CD4-positive, alpha-beta memory T cell (primary cell): Measurements from ENCODE around the gene DPEP3. TPM values are rescaled to one million over a fixed set of nuclear protein-coding genes. Genes with fewer than 3 reads are reported as not detected.

Source experiments
- CTCF ChIA-PET: fragments of 350-600 bp; sonication (Branson Sonifier 250); formaldehyde crosslinking; loops from one replicate; lab custom pipeline; 2021; ENCODE audit warnings: inconsistent platforms; ENCODE audit not compliant: partially characterized antibody; lab: Charles Lee
- POLR2A ChIA-PET: fragments of 350-600 bp; sonication (Branson Sonifier 250); formaldehyde crosslinking; loops from one replicate; lab custom pipeline; 2021; ENCODE audit not compliant: partially characterized antibody; lab: Charles Lee
- DNase-seq, 5 donors: peaks; one replicate each; pipeline versions ENCODE4 v3.0.0 to v3.0.0-alpha.2; 2020 to 2022; ENCODE audit warnings: mixed read lengths in 1 of 5
- H3K27ac ChIP-seq: one replicate; pipeline ENCODE4 v1.7.0; 2013; ENCODE audit warnings: low read depth, low read length
- H3K27me3 ChIP-seq: 2 replicates; pipeline ENCODE4 v1.7.0; 2013; ENCODE audit warnings: mild to moderate bottlenecking, low read length, moderate library complexity; ENCODE audit not compliant: insufficient read depth
- H3K36me3 ChIP-seq: 2 replicates; pipeline ENCODE4 v1.7.0; 2013; ENCODE audit warnings: mild to moderate bottlenecking, low read length, moderate library complexity; ENCODE audit not compliant: insufficient read depth
- H3K4me1 ChIP-seq: 2 replicates; pipeline ENCODE4 v1.7.0; 2013; ENCODE audit warnings: mild to moderate bottlenecking, low read length, moderate library complexity; ENCODE audit not compliant: insufficient read depth
- H3K4me3 ChIP-seq, 2 donors: one replicate each; pipeline ENCODE4 v1.7.0; 2013; ENCODE audit warnings: low read length in 2 of 2, mild to moderate bottlenecking in 1 of 2
- H3K9me3 ChIP-seq, 2 donors: one replicate each; pipeline ENCODE4 v1.7.0; 2013; ENCODE audit warnings: low read length in 2 of 2, control low read depth in 1 of 2; ENCODE audit not compliant: control insufficient read depth in 1 of 2
- H3K27ac Mint-ChIP-seq, 7 donors: one replicate each; pipeline ENCODE4 v1.8.0; 2020 to 2021; ENCODE audit warnings: mixed read lengths in 7 of 7, mild to moderate bottlenecking in 6 of 7, inconsistent platforms in 3 of 7, moderate library complexity in 3 of 7
- H3K27me3 Mint-ChIP-seq, 2 donors: one replicate each; pipeline ENCODE4 v1.8.0; 2020 to 2021; ENCODE audit warnings: mixed read lengths in 2 of 2
- H3K36me3 Mint-ChIP-seq, 2 donors: one replicate each; pipeline ENCODE4 v1.8.0; 2020 to 2021; ENCODE audit warnings: mixed read lengths in 2 of 2, inconsistent platforms in 1 of 2, mild to moderate bottlenecking in 1 of 2
- H3K4me1 Mint-ChIP-seq, 4 donors: one replicate each; pipeline ENCODE4 v1.8.0; 2020 to 2021; ENCODE audit warnings: mixed read lengths in 4 of 4, mild to moderate bottlenecking in 1 of 4
- H3K4me3 Mint-ChIP-seq, 8 donors: one replicate each; pipeline ENCODE4 v1.8.0; 2020 to 2021; ENCODE audit warnings: mixed read lengths in 8 of 8, mild to moderate bottlenecking in 7 of 8, moderate library complexity in 6 of 8, inconsistent platforms in 3 of 8
- H3K9me3 Mint-ChIP-seq, 8 donors: one replicate each; pipeline ENCODE4 v1.8.0; 2020 to 2021; ENCODE audit warnings: mixed read lengths in 8 of 8, mild to moderate bottlenecking in 5 of 8, inconsistent platforms in 3 of 8, moderate library complexity in 1 of 8
- intact Hi-C: fragments of 100-400 bp; cut with micrococcal nuclease; formaldehyde crosslinking; loops from one replicate; pipeline ENCODE4 v1.15.1; 2023
- polyA plus RNA-seq, 2 donors: library from polyadenylated mRNA; unstranded; fragments of 300-500 nt; fragmentation: Illumina TruSeq; gene quantifications; one replicate each; pipeline ENCODE4 v1.2.3, GENCODE V29; 2021
- total RNA-seq, 2 experiments: library from RNA; stranded (reverse); gene quantifications; one replicate each; pipeline ENCODE4 v1.2.3, GENCODE V29; 2021

Gene DPEP3
- total RNA-seq, result 1 to 10 TPM in 1 of 2 experiments, under 1 TPM in 1; 0.91 to 1.2 TPM
- polyA plus RNA-seq, result not detected

DNA sequence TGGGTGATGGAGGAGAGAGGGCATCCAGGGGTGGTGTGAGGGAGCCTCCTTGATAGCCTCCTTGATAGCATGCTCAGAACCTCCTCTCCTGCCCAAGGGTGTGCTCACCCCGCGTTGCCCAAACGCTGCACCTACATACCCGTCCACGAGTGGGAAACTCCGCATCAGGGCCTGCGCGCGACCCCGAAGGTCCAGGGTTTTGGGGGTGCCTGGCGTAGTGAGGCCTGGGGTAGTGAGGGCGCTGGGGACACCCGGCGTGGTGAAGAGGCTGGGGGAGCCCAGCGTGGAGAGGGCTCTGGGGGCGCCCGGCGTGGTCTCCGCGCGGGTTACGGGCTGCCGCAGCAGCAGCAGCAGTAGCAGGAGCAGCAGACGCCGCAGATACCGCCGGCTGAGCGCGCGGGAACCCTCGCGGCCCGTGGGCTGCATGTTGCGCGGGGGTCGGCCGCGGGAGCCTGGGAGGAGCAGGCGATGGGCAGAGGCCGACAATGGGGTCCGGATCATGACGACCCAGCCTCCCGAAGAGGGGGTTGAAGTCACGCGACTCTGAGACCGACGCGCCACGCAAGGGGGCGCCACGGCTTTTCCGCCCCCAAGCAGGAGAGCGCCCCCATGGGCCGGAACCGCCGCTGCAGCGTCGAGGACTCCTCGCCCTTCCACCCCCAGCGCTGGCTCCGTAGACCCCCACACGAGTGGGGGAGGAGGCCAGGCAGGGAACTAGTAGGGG lies at the start of gene DPEP3:
Gene DPEP3, minus strand, starts transcription at position 545 of the 724 bp plus-strand sequence. Its CDS starts 119 bp downstream, at position 426.
- DNase-seq, result no peak
- Histone ChIP-seq H3K9me3 (no peaks in the 10 kb centered on the region), H3K36me3 (no peaks in the 10 kb centered on the region), H3K27ac (no peak within 1 kb of the TSS), H3K4me1 (peaks cover 23% of the 10 kb centered on the region), H3K4me3 (no peak within 1 kb of the TSS), H3K27me3 (no peaks in the 10 kb centered on the region)
- intact Hi-C loops, result no loop called here
- Mint-ChIP-seq H3K9me3 (no peaks in the 10 kb centered on the region), H3K27ac (no peak within 1 kb of the TSS), H3K27me3 (peaks cover 1 to 3% of the 10 kb centered on the region in 2 donors), H3K4me3 (no peak within 1 kb of the TSS), H3K36me3 (no peaks in the 10 kb centered on the region), H3K4me1 (peaks cover 10 to 27% (median 17%) of the 10 kb centered on the region in 4 donors)
- ChIA-PET POLR2A (no interaction called here), CTCF (interaction anchor here (0.7 to 1.4 kb wide), 2 partner anchors 19 to 37 kb away, joined by 3 read pairs; partner anchors contain the start of genes DPEP2 and LCAT)

GRCh38 chr16:68028996-68029395 lies 48.7 kb upstream of the DPEP3 start:
- CTCF ChIA-PET, result interaction anchor here (1.0 to 4.5 kb wide), 6 partner anchors 9 to 40 kb away, joined by 3 to 16 read pairs (median 4); no protein-coding TSS in a partner anchor
- Histone ChIP-seq H3K4me3 (no peak overlapping the region), H3K27me3 (no peaks in the 10 kb centered on the region), H3K9me3 (no peaks in the 10 kb centered on the region), H3K36me3 (peaks cover 3% of the 10 kb centered on the region), H3K27ac (no peak overlapping the region), H3K4me1 (peaks cover 7% of the 10 kb centered on the region)
- no peak for DNase-seq
- no peaks in the 10 kb centered on the region for H3K9me3 Mint-ChIP-seq
- POLR2A ChIA-PET, result interaction anchor here (1.0 to 1.6 kb wide), 3 partner anchors 27 to 46 kb away, joined by 3 to 6 read pairs (median 3); partner anchors contain the start of gene DPEP2
- intact Hi-C loops, result no loop called here
- H3K4me1 Mint-ChIP-seq, result peaks cover 2 to 14% (median 4%) of the 10 kb centered on the region in 4 donors
- H3K27me3 Mint-ChIP-seq, result no peaks in the 10 kb centered on the region
- peaks cover 12 to 23% of the 10 kb centered on the region in 2 donors for H3K36me3 Mint-ChIP-seq
- H3K27ac Mint-ChIP-seq, result peak overlapping the region in 1 of 7 donors; percentile 36
- H3K4me3 Mint-ChIP-seq, result no peak overlapping the region

DNA sequence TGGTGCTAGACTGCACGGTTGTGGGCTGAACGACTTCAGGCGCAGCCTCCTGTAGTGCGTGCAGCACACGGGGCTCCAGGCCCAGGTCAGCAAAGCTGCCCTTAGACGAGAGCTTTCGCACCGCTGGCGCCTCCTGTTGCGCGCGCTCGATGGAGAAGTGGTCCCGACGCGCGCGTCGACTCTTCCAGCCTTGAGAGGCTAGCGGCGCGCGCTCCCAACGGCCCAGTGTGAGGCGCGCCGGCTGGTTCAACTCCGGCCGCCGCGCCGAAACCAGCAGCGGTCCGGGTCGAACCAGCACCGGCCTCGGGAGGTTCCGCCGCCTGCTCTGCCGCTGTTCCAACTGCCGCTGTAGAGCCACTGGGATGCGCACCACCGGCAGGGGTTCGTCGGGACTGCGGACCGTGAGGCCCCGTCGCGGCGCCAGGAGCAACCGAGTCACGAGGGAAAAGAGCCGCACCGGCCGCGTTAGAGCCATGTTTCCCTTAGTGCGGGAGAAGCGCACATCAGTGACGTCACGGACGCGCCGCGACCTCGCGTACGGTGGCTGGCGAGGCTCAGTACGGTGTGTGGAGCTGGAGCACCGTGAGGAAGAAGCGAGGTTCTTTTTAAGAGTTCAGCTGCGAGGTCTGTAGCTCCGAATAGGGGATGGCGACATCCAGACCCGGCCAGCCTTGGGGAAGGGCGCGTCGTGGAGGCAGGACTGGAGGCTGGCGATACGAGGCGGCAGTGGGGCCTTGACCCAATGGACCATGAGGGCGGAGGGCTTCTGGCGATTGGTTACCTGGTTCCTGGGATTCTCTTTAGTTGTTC lies 42.6 kb upstream of the DPEP3 start, which contains the start of the genes DDX28 and DUS2:
Gene DDX28, minus strand, starts transcription at position 505 of the 810 bp plus-strand sequence. Its CDS starts 30 bp downstream, at position 475.
Gene DUS2, plus strand, starts transcription at position 557 of the 810 bp plus-strand sequence. CDS start 14,740 bp downstream, outside the sequence.
- Mint-ChIP-seq H3K36me3 (peaks cover 9 to 22% of the 10 kb centered on the region in 2 donors), H3K27me3 (peaks cover 1 to 2% of the 10 kb centered on the region in 2 donors), H3K4me1 (peaks cover 10 to 37% (median 28%) of the 10 kb centered on the region in 4 donors), H3K4me3 (peak within 1 kb of the TSS; percentile 93 to 100 (median 97)), H3K27ac (peak within 1 kb of the TSS; percentile 91 to 100 (median 99)), H3K9me3 (peaks cover 0 to 2% (median 0%) of the 10 kb centered on the region in 8 donors)
- Histone ChIP-seq H3K36me3 (peaks cover 12% of the 10 kb centered on the region), H3K9me3 (no peaks in the 10 kb centered on the region), H3K4me1 (peaks cover 30% of the 10 kb centered on the region), H3K4me3 (peak within 1 kb of the TSS; percentile 57 to 87), H3K27ac (peak within 1 kb of the TSS; percentile 84), H3K27me3 (no peaks in the 10 kb centered on the region)
- POLR2A ChIA-PET, result interaction anchor here (0.7 to 4.9 kb wide), 26 partner anchors 9 to 502 kb away, joined by 3 to 95 read pairs (median 4); partner anchors contain the start of genes DPEP2, NUTF2, PRMT7 and PSKH1
- intact Hi-C loops, result loop anchor here (1.0 to 2.0 kb wide), 4 partner anchors 16 to 130 kb away; partner anchors contain the start of gene PSKH1
- DNase-seq, result peak; percentile 92 to 95 (median 92)
- CTCF ChIA-PET, result interaction anchor here (0.6 to 5.2 kb wide), 12 partner anchors 17 to 502 kb away, joined by 3 to 45 read pairs (median 6); partner anchors contain the start of genes DPEP2 and NRN1L

- no peaks in the 10 kb centered on the region for H3K9me3 ChIP-seq
- peak overlapping the region; percentile 91 to 100 (median 99) for H3K27ac Mint-ChIP-seq
These were observed 42.0 kb upstream of the DPEP3 start for GRCh38 chr16:68022278-68022727.

GRCh38 chr16:68021490-68021889 lies 41.2 kb upstream of the DPEP3 start:
- POLR2A ChIA-PET, result interaction anchor here (0.6 to 4.9 kb wide), 9 partner anchors 15 to 129 kb away, joined by 3 to 95 read pairs (median 7); partner anchors contain the start of genes DPEP2, PSKH1, PSMB10 and SLC12A4
- Histone ChIP-seq H3K36me3 (peaks cover 9% of the 10 kb centered on the region), H3K4me3 (peak overlapping the region in 1 of 2 donors; percentile 87), H3K27ac (no peak overlapping the region), H3K9me3 (no peaks in the 10 kb centered on the region), H3K27me3 (no peaks in the 10 kb centered on the region), H3K4me1 (peaks cover 30% of the 10 kb centered on the region)
- DNase-seq, result no peak
- Mint-ChIP-seq H3K27me3 (peaks cover 1 to 2% of the 10 kb centered on the region in 2 donors), H3K4me3 (peak overlapping the region; percentile 93 to 100 (median 97)), H3K36me3 (peaks cover 3 to 16% of the 10 kb centered on the region in 2 donors), H3K9me3 (peaks cover 0 to 2% (median 0%) of the 10 kb centered on the region in 8 donors), H3K27ac (peak overlapping the region in 4 of 7 donors; percentile 41 to 91 (median 59)), H3K4me1 (peaks cover 10 to 33% (median 27%) of the 10 kb centered on the region in 4 donors)
- intact Hi-C loops, result no loop called here
- CTCF ChIA-PET, result interaction anchor here (0.6 to 5.2 kb wide), 7 partner anchors 15 to 175 kb away, joined by 3 to 45 read pairs (median 3); partner anchors contain the start of gene DPEP2

More at GRCh38 chr16:68022278-68022727, 42.0 kb upstream of the DPEP3 start:
- ChIA-PET POLR2A (interaction anchor here (1.0 to 4.9 kb wide), 16 partner anchors 9 to 216 kb away, joined by 3 to 95 read pairs (median 6); partner anchors contain the start of genes DPEP2, PSKH1, PSMB10 and RANBP10), CTCF (interaction anchor here (0.6 to 5.2 kb wide), 10 partner anchors 16 to 206 kb away, joined by 3 to 45 read pairs (median 3); partner anchors contain the start of genes DPEP2 and NRN1L)
- Mint-ChIP-seq H3K36me3 (peaks cover 3 to 16% of the 10 kb centered on the region in 2 donors), H3K9me3 (peaks cover 0 to 2% (median 0%) of the 10 kb centered on the region in 8 donors), H3K27me3 (peaks cover 1 to 2% of the 10 kb centered on the region in 2 donors), H3K4me1 (peaks cover 10 to 33% (median 27%) of the 10 kb centered on the region in 4 donors), H3K4me3 (peak overlapping the region; percentile 93 to 100 (median 97))
- DNase-seq, result peak in 1 of 5 donors; percentile 42
- peak overlapping the region; percentile 57 to 87 for H3K4me3 ChIP-seq
- intact Hi-C loops, result loop anchor here (2.0 kb wide), 1 partner anchor 16 kb away; no protein-coding TSS in a partner anchor
- H3K27ac ChIP-seq, result peak overlapping the region; percentile 84
- no peaks in the 10 kb centered on the region for H3K27me3 ChIP-seq
- peaks cover 30% of the 10 kb centered on the region for H3K4me1 ChIP-seq
- H3K36me3 ChIP-seq, result peaks cover 12% of the 10 kb centered on the region

- intact Hi-C loops, result no loop called here
- peaks cover 26% of the 10 kb centered on the region for H3K4me1 ChIP-seq
- peak overlapping the region in 3 of 7 donors; percentile 21 to 72 (median 46) for H3K27ac Mint-ChIP-seq
- CTCF ChIA-PET, result interaction anchor here (0.6 to 1.1 kb wide), 3 partner anchors 19 to 22 kb away, joined by 3 read pairs; no protein-coding TSS in a partner anchor
- H3K27ac ChIP-seq, result no peak overlapping the region
- H3K27me3 Mint-ChIP-seq, result peaks cover 1 to 2% of the 10 kb centered on the region in 2 donors
- H3K9me3 Mint-ChIP-seq, result peaks cover 0 to 2% (median 0%) of the 10 kb centered on the region in 8 donors
- peaks cover 9% of the 10 kb centered on the region for H3K36me3 ChIP-seq
- H3K27me3 ChIP-seq, result no peaks in the 10 kb centered on the region
- no peak overlapping the region for H3K4me3 Mint-ChIP-seq
- DNase-seq, result no peak
- H3K36me3 Mint-ChIP-seq, result peaks cover 3 to 11% of the 10 kb centered on the region in 2 donors
- POLR2A ChIA-PET, result interaction anchor here (1.1 kb wide), 1 partner anchor 20 kb away, joined by 5 read pairs; the partner anchor contains the start of gene DPEP2
- no peak overlapping the region for H3K4me3 ChIP-seq
- H3K9me3 ChIP-seq, result no peaks in the 10 kb centered on the region
- H3K4me1 Mint-ChIP-seq, result peaks cover 12 to 31% (median 26%) of the 10 kb centered on the region in 4 donors
These were observed 38.9 kb upstream of the DPEP3 start for GRCh38 chr16:68019167-68019680.
